HCT116 (cell line): Measurements from ENCODE around the gene ARRDC5. TPM values are rescaled to one million over a fixed set of nuclear protein-coding genes. Genes with fewer than 3 reads are reported as not detected.

ENCODE experiments used
- ATAC-seq: fragments of 200-7000 bp; cut with Tn5 transposase; 2 replicates; pipeline ENCODE4 v1.9.1; 2020; ENCODE audit warnings: mild to moderate bottlenecking, moderate library complexity
- BruUV-seq: library from RNA; stranded (reverse); fragments of 400-500 nt; replicated peaks from 2 replicates; lab custom pipeline; 2021; lab: Mats Ljungman, UMichigan
- CTCF ChIA-PET: fragments of 300-600 bp; sonication (Branson Sonifier 250); formaldehyde crosslinking; loops from one replicate; lab custom pipeline; 2021; ENCODE audit warnings: antibody characterized with exemption; lab: Charles Lee
- POLR2A ChIA-PET: fragments of 300-600, 350-600 bp; sonication (Branson Sonifier 250); formaldehyde crosslinking; loops from one replicate; lab custom pipeline; 2021; ENCODE audit warnings: antibody characterized with exemption; lab: Charles Lee
- RAD21 ChIA-PET, 2 experiments: fragments of 300-600 bp; sonication (Branson Sonifier 250); formaldehyde crosslinking; loops; one replicate each; lab custom pipeline; 2023; ENCODE audit warnings: low total read pairs in 2 of 2; ENCODE audit not compliant: uncharacterized antibody in 2 of 2, unreplicated experiment in 2 of 2, low non-redundant PET in 1 of 2; lab: Charles Lee
- DNase-seq: peaks from one replicate; pipeline ENCODE4 v3.0.0-alpha.2; 2010; ENCODE audit warnings: low read depth, low spot score
- H2AFZ ChIP-seq: fragments of 200-600 bp; shearing (Covaris generic), sonication (generic); 2 replicates; pipeline ENCODE4 v1.6.1; 2017; ENCODE audit warnings: low read depth, mixed run types, mixed read lengths, antibody characterized with exemption, low read length; ENCODE audit not compliant: poor library complexity, severe bottlenecking
- H3K27ac ChIP-seq: 2 replicates; pipeline ENCODE4 v1.5.1; 2012; ENCODE audit warnings: low read depth, low read length
- H3K27me3 ChIP-seq: fragments of 200-600 bp; sonication (generic); 2 replicates; pipeline ENCODE4 v1.6.1; 2016; ENCODE audit warnings: mixed run types, low read length, mixed read lengths; ENCODE audit not compliant: insufficient read depth
- H3K36me3 ChIP-seq, 2 experiments: fragments of 200-500 bp in 1 of 2; fragments of 200-600 bp in 1 of 2; sonication (Bioruptor generic) in 1 of 2; sonication (generic) in 1 of 2; 2 replicates each; pipeline versions ENCODE4 v1.5.1 to v1.6.1; 2014 to 2016; ENCODE audit warnings: low read length in 2 of 2, inconsistent platforms in 1 of 2, mixed read lengths in 1 of 2, mixed run types in 1 of 2; ENCODE audit not compliant: insufficient read depth in 2 of 2, control insufficient read depth in 1 of 2
- H3K4me1 ChIP-seq, 2 experiments: fragments of 200-600 bp in 1 of 2; sonication (generic) in 1 of 2; 2 replicates each; pipeline versions ENCODE4 v1.5.1 to v1.6.1; 2012 to 2017; ENCODE audit warnings: low read length in 2 of 2, inconsistent platforms in 1 of 2, mild to moderate bottlenecking in 1 of 2, mixed read lengths in 1 of 2, mixed run types in 1 of 2, moderate library complexity in 1 of 2; ENCODE audit not compliant: insufficient read depth in 2 of 2, control insufficient read depth in 1 of 2
- H3K4me2 ChIP-seq: fragments of 200-600 bp; sonication (generic); 2 replicates; pipeline ENCODE4 v1.6.1; 2017; ENCODE audit warnings: mixed run types, low read length, mixed read lengths
- H3K4me3 ChIP-seq, 2 experiments: fragments of 200-600 bp in 1 of 2; sonication (generic) in 1 of 2; replicated peaks in 1 of 2; 2 replicates each; pipeline ENCODE4 v1.5.1; 2011 to 2016; ENCODE audit warnings: low read length in 2 of 2, control low read depth in 1 of 2, low read depth in 1 of 2, mild to moderate bottlenecking in 1 of 2, mixed read lengths in 1 of 2, mixed run types in 1 of 2
- H3K79me2 ChIP-seq: fragments of 200-600 bp; sonication (generic); 2 replicates; pipeline ENCODE4 v1.6.1; 2017; ENCODE audit warnings: mild to moderate bottlenecking, mixed run types, low read length, moderate library complexity, mixed read lengths; ENCODE audit not compliant: insufficient read depth
- H3K9ac ChIP-seq: fragments of 200-600 bp; sonication (generic); 2 replicates; pipeline ENCODE4 v1.6.1; 2016; ENCODE audit warnings: low read length, mixed read lengths
- H3K9me2 ChIP-seq: fragments of 200-600 bp; sonication (generic), shearing (Covaris generic); 2 replicates; pipeline ENCODE4 v1.6.1; 2017; ENCODE audit warnings: mixed run types, mild to moderate bottlenecking, moderate library complexity; ENCODE audit not compliant: insufficient read depth
- H3K9me3 ChIP-seq, 2 experiments: fragments of 200-500 bp in 1 of 2; fragments of 200-600 bp in 1 of 2; sonication (Bioruptor generic) in 1 of 2; sonication (generic) in 1 of 2; 2 replicates each; pipeline ENCODE4 v1.6.1; 2014 to 2017; ENCODE audit warnings: low read length in 2 of 2, mixed read lengths in 2 of 2, inconsistent platforms in 1 of 2, low read depth in 1 of 2, mild to moderate bottlenecking in 1 of 2, mixed run types in 1 of 2, moderate library complexity in 1 of 2; ENCODE audit not compliant: control insufficient read depth in 1 of 2, insufficient read depth in 1 of 2
- H4K20me1 ChIP-seq: fragments of 200-600 bp; sonication (generic), shearing (Covaris generic); 2 replicates; pipeline ENCODE4 v1.6.1; 2017; ENCODE audit warnings: mixed run types, mild to moderate bottlenecking, moderate library complexity; ENCODE audit not compliant: insufficient read depth
- ATF3 ChIP-seq: IDR thresholded peaks from 2 replicates; pipeline ENCODE4 v1.6.1; 2012
- CBX3 ChIP-seq: IDR thresholded peaks from 2 replicates; pipeline ENCODE4 v1.6.1; 2012; ENCODE audit warnings: low read depth
- EZH2 ChIP-seq: fragments of 200-600 bp; sonication (generic); IDR thresholded peaks from 2 replicates; pipeline ENCODE4 v1.6.1; 2017; ENCODE audit warnings: antibody characterized with exemption, mixed run types
- MAX ChIP-seq: IDR thresholded peaks from 2 replicates; pipeline ENCODE4 v1.6.1; 2012
- TCF7L2 ChIP-seq: IDR thresholded peaks from 2 replicates; pipeline ENCODE4 v1.7.0; 2011; ENCODE audit warnings: borderline replicate concordance, inconsistent platforms; ENCODE audit not compliant: insufficient read depth, insufficient read length; ENCODE audit errors: extremely low read depth
- YY1 ChIP-seq: IDR thresholded peaks from 2 replicates; pipeline ENCODE4 v1.6.1; 2011; ENCODE audit warnings: low read length, low read depth, moderate library complexity, mild to moderate bottlenecking; ENCODE audit not compliant: insufficient replicate concordance; ENCODE audit errors: extremely low read depth
- ZBTB33 ChIP-seq: IDR thresholded peaks from 2 replicates; pipeline ENCODE4 v1.6.1; 2011; ENCODE audit warnings: mild to moderate bottlenecking, low read length, moderate library complexity; ENCODE audit not compliant: insufficient replicate concordance; ENCODE audit errors: extremely low read depth
- ZNF274 ChIP-seq: fragments of 200-500 bp; sonication (Bioruptor generic); IDR thresholded peaks from 2 replicates; pipeline ENCODE4 v1.6.1; 2014; ENCODE audit warnings: mild to moderate bottlenecking, low read depth, low read length, inconsistent platforms
- intact Hi-C: fragments of 100-400 bp; cut with micrococcal nuclease; formaldehyde crosslinking; loops from 2 replicates; pipeline ENCODE4 v1.10.0; 2022
- total RNA-seq: library from RNA; stranded (reverse); gene quantifications from one replicate; pipeline ENCODE4 v1.2.1, GENCODE V29; 2021; ENCODE audit not compliant: unreplicated experiment

Gene ARRDC5
- total RNA-seq, 1 experiment from 2014 or later = not detected

GRCh38 chr19:4868286-4868834, 34.3 kb downstream of the ARRDC5 start:
- Histone ChIP-seq H3K4me1 (peaks cover 49 to 79% of the 10 kb centered on the region in 2 experiments), H3K27ac (peak overlapping the region; percentile 95), H4K20me1 (no peaks in the 10 kb centered on the region; the same call in 1 of the 2 replicates), H3K4me3 (peak overlapping the region; percentile 94 to 96), H3K79me2 (peaks cover 40% of the 10 kb centered on the region), H3K9ac (peak overlapping the region; percentile 94), H3K9me2 (no peaks in the 10 kb centered on the region), H3K4me2 (peak overlapping the region; percentile 85), H3K27me3 (no peaks in the 10 kb centered on the region), H2AFZ (no peak overlapping the region), H3K9me3 (no peaks in the 10 kb centered on the region), H3K36me3 (peaks cover 0 to 9% of the 10 kb centered on the region in 2 experiments; a peak in 2 of 4 replicates)
- DNase-seq (no peak), ATAC-seq (no peak)
- BruUV-seq = TSS peak; percentile 76
- intact Hi-C loops = no loop called here
- CTCF ChIA-PET = interaction anchor here (1.0 to 8.1 kb wide), 2 partner anchors 44 to 163 kb away, joined by 4 to 32 read pairs; no protein-coding TSS in a partner anchor
- POLR2A ChIA-PET = interaction anchor here (1.3 to 5.7 kb wide), 7 partner anchors 13 to 101 kb away, joined by 3 to 54 read pairs (median 5); partner anchors contain the start of gene KDM4B
- no peak for TF ChIP-seq ZBTB33
- TF ChIP-seq EZH2 = no peak
- no peak for TF ChIP-seq MAX
- no peak for TF ChIP-seq YY1
- TF ChIP-seq ATF3 = no peak
- TF ChIP-seq CBX3 = peak; percentile 13; the same call in 1 of the 2 replicates
- no peak for TF ChIP-seq TCF7L2
- no peak for TF ChIP-seq ZNF274
- RAD21 ChIA-PET = interaction anchor here (1.4 to 1.8 kb wide), 2 partner anchors 44 to 163 kb away, joined by 4 to 5 read pairs; no protein-coding TSS in a partner anchor
